ENCODE results near the gene RGL1.

Gene RGL1

DNA sequence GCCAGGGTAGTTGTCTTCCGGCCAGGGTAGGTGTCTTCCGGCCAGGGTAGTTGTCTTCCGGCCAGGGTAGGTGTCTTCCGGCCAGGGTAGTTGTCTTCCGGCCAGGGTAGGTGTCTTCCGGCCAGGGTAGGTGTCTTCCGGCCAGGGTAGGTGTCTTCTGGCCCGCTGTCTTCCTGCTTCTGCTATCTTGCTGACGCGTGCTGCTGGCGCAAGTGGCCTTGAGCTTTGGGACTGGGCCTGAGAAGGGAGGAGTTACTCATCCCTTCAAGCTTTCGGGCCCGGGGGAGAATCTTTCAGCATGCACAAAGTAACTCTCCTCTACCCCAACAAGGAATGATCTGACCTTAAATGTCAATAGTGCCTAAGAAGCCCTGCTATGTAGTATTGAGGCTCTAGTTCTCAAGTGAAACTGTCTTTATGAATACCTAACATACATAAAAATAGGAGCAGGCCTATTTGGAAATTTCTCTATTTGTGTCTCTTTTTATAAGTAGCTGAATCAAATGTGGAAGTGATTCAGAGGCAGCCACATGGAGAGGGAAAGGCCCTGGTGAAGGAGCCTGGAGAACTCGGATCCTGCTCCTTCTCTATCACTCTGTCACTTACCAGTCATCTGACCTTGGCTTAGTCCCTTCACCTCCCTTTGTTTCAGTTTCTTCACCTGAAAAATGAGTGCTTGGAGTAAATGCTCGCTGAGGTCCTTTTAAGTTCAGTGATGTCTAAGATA lies 65.6 kb downstream of the RGL1 start:
- no peak for DNase-seq

DNA sequence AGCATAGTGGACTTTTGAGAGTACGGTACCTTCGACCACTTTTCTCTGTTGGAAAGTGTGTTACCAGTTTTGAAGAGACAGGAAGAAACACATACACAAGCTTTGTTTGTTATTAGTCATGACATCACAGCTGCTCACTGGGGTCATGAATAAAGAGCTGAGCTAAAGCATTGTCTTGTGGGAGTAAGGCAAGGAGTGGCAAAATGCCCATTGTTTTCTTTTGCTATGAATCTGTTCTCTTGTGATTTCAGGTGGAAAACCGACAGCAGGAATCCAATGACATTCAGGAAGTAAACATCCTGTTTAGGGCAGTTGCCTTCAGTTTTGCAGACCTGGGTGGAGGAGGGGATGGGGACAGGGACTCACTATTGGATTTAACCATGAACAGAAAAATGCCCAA lies 66.2 kb downstream of the RGL1 start:
- DNase-seq = no peak

DNA sequence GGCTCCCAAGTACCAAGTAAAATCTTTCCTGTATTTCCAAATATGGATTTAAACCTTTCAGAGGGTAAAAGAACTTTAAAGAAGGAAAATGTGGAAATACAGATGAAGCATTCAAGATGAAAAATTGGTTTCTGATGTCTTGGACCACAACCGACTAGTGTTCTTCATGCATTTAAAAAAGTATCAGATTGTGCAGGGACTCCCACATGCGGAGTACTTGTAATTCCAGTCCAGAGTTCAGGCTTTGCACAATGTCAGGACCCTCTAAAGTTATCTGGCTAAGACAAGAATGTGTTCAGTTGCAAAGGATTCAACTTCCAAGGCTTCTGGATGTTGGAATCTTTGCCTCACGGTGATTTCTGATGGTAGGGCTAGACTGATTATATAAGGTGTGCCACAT lies 66.7 kb downstream of the RGL1 start:
- no peak for DNase-seq

DNA sequence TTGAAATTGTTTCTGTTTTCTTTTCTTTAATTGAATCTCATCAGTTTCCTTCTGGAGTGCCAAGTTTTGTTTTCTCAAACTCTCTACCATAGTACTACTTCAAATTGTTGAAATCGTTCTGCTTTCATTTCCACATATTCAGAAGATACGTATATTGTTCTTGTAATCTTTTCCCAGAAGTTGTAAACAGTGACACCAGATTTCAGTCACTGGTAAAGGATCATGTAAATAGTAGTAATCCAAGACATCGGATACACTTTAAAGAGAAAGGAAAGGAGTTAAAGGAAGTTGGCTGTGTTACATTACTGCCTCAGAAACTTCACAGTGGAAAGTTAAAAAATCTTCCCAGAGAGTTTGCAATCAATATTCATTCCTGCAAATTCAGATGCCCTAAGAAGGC lies 67.5 kb downstream of the RGL1 start:
- no peak for DNase-seq

DNA sequence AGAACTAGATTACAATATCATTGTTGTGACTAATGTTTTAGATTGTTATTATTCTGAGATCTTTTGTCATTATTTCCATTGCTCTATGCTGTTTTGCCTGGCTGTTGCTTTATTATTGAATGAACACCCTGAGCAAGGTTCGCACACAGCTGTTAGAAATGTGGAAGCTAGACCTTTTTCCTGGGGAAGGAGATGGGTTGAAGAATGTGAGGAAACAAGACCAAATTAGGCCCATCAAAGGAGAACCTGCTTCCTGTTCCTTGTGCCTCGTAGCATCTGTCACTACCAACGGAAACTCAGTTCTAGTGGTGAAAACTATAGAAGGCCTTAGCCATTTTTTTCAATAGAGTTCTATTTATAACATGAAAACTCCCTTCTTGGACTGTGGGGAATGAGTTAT lies 68.7 kb downstream of the RGL1 start:
- no peak for DNase-seq

DNA sequence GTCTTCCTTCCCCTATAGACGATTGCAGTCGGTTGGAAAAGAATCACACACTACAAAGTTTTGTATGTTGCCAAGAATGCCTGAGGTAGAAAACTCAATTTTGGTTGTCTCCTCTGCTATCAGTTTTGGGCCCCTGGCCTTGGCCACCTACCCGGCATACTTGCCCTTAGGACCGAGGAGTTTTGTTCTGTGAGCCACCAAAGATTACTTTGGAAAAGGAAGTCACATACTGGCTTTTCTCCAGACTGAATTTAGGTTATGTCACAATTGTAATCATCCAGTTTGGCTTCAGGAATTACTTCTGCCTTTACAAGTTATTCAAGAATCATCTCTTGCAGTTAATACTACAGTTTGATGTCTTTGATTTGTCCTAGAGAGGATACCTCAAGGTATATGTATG lies 71.4 kb downstream of the RGL1 start:
- no peak for DNase-seq

DNA sequence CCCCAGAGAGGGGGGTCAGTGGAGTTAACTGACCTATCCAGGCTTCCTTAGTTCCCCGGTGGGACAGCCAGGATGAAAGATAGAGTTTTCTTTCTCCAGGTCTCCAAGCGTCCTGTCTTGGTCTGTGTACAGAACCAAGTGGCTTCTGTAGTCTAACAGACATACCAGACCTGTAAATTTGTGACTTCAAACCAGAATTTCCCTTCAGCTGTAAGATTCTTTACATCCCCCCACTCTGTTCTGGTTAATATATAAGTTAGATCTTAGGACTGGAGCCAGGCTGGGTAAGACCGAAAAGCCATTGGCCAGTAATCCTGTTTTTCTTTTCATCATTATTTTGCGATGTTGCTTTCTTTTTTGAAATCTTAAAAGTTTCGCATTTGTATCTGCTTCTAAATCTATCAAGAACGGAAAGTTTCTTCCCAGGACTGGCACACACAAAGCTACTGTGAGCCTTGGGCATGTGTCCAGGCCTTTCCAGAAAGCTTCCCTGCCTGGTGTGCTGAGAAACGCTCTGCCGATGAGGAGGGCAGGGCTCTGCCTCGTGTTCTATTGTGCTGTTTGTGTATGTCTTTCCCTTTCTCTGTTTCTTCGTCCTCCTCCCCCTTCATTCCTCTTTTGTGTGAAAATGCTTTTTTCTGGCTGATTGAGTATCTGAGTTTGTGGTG lies 72.3 kb downstream of the RGL1 start:
- DNase-seq = no peak

DNA sequence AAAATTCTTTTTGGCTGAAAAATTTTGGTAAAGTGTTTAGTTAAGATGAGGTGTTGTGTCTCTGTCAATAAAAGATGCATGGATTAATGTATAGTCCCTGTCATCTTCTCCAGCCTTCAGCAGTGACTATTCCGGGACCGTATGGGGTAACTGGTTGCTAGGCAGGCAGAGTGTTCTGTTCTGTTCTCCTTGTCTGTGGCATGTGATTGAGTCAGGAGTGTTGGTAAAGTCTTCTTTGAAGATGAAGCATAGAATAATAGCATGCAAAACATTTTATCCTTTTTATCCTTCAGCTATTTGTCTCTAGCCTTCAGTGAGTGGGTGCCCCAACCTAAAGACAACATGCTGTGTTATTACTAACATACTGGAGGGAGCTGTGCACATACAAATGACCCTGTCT lies 74.6 kb downstream of the RGL1 start:
- DNase-seq = no peak

DNA sequence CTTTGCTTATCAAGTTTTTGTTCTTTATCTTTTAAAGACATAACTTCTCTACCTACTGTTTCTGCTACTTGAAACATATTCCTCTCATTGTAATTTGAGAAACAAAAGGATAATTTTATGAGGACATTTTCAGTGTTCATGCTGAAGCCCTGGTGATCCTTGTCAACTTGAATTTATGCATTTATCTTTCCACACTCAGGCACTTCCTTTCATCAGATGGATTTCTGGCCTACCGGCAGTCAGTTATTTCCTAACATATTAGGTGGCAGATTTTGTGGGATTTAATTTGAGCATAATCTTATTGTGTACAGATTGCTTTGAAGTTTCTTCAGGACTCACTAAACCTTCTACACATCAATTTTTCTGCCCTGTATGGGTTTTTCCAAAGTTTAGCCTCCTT lies 75.0 kb downstream of the RGL1 start:
- DNase-seq = no peak

DNA sequence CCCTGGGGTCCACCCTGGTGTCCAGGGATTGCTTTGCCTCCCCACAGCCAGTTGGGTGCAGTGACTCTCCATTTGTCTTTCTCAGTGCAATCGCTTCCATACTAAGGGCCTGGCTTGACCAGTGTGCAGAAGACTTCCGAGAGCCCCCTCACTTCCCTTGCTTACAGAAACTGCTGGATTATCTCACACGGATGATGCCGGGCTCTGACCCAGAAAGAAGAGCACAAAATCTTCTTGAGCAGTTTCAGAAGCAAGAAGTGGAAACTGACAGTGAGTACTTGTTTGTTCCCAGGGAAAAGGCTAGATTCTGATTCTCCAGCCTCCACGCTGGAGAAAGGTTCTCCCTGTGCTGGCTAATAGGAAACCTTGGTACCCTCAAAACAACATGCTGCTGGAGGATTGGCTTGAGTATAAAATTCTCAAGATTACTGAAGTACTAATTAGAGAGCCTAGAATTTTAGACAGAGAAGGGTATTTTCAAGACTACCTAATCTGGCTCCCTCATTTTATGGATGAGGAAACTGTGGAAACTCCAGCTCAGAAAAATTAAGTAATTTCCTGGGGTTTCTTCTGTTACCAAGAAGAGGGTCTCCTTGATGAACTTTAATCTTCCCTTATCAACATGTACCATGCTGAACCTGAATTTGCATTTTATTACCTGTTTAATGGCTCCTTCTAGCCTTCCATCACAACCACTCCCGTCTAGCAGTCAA lies 75.8 kb downstream of the RGL1 start:
- no peak for DNase-seq

DNA sequence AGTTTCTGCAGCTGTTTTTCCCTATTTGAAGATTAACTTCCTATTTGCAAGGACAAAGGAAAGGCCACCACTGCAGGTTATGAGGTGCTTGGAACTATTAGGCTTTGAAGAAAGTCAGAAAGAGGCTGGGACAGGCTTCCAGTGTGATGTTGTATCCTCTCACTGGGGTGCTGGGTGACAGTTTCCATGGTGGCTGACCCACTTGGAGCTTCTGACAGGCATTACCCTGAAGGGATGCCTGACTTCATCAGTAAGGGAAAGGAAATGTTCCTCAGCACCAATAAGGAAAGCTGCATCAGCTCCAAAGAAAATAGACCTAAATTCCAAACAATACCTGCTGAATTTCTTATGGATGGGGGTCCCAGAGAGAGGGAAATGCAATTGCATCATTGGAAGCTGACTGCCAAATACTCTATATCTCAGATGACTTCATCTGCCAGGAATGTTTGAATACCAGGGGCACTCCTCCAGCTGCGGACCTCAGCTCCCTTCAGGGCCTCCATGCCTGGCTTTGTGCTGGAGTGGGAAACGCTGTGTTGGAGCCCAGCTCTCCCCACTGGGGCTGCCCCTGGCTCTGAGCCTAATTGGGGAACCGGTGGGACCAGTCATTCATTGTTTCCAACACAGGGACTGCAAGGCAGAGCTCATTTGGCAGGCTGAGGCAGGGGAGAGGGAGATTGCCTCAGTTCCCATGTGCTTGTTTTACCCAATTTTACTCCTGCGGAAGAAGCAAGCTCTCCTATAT lies 76.6 kb downstream of the RGL1 start:
- peak; percentile 78 for DNase-seq

DNA sequence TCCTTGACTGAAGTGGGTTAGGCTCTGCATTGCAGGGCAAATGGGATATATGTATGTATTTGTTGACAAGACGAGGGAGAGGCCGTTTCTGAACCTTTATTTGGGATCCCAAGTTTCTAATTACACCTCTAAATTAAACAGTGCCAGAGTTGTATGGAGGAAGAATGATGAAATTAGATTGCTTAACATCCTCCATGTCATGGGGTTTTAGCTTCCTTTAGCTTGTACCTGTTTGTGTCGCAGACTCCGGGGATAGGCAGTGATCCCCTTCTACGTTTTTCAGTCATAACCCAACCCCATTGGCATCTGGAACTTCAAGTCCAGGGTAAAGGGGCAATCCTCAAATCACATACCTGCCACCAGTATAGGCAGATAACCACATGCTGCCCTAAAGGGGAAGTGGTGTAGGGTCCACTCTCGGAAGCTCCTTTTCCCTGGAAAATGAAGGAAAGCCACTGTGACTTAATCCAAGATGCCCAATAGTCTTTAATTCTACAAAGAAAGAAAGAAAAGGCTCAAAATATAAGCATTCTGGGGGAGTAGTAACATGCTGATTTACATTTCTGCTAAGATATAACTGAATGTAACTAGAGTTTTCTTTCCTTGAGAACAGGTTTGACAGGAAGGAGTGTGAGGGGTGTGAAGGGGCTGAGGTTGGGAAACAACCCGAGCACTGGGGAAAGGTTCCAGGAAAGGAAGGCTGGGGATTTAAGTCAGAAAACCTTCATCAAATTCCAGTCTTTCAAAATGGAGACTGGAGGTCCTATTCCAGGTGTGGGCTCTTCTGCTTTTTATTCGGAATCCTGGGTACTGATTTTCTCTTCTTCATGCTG lies 77.6 kb downstream of the RGL1 start:
- DNase-seq = no peak

DNA sequence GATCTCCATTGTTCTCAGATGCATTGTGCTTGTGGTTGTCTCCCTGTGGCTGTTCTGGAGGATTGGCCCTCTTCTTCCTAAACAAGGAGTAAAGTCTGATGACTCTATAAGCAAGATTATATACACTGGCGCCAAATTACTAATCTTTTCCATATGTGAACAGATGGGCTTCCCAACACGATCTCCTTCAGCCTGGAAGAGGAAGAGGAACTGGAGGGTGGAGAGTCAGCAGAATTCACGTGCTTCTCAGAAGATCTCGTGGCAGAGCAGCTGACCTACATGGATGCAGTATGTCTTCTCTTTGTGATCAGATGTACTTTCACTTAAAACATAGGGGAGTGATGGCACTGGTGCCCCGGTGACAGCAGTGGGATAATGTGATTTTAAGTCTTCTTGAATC lies 78.7 kb downstream of the RGL1 start:
- no peak for DNase-seq

DNA sequence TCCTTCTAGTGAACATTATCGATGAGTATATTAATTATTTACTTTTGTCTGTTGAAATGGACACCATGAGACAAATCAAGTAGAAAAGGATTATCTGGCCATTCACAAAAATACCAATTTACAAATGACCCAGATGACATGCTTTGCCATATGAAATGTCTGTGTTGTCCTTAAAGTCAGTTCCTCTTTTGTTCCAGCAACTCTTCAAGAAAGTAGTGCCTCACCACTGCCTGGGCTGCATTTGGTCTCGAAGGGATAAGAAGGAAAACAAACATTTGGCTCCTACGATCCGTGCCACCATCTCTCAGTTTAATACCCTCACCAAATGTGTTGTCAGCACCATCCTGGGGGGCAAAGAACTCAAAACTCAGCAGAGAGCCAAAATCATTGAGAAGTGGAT lies 79.6 kb downstream of the RGL1 start:
- no peak for DNase-seq

DNA sequence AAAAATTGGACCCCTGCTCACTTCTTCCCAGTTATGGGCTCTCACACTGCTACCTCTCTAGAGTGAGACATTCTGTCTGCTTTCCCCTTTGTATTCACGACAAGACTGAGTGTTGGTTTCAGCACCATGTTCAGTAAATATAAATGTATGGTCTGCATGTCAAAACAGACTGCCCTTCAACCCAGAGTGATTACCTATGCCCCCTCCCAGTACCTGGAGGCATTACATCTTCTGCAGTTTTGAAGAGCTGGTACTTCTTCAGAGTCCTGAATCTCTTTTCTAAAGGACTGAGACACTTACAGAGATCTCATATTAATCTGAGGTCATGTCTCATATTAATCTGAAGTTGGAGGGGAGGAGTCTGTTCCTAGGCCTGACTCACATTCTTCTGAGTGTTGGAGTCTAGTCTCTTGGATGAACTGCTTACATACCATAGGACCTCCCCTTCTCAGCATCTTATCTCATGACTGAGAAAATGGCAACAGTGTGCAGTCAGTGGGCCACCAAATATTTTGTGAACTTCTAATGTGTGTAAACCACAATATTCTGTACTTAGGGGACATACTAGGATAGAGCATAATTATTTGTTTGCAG lies 80.3 kb downstream of the RGL1 start:
- DNase-seq = no peak

DNA sequence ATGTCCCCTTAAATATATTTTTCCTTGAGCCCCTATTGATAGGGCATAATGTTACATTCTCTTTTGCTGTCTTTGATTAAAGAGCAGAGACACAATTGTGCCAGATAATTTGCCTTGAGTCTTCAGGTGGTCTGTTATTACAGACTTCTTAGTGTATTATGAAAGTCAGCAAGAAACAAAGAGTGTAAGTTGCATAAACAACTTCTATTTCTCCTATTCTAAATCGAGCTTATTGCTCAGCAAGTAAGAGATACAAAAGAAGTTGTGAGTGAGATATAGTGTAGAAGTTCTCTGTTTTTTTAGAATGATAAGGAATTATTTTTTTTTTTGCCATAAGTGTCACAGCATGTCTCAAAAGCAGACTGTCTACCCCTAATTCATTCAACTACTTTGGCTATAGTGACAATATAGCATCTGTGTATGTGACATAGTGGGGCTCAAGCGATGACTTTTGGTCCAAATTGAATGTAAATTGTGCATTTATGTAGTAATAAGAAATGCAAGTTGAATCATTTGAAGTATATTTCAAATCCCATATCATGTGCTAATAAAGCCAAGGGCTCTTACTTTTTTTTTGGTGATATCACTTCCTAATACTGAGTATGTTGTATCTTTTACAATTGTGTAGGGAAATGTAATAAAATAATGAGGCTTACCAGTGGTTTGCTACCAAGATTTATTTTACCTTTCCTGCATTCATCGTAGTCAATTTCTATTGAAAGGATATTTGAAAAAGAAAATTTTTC lies 81.3 kb downstream of the RGL1 start:
- no peak for DNase-seq

DNA sequence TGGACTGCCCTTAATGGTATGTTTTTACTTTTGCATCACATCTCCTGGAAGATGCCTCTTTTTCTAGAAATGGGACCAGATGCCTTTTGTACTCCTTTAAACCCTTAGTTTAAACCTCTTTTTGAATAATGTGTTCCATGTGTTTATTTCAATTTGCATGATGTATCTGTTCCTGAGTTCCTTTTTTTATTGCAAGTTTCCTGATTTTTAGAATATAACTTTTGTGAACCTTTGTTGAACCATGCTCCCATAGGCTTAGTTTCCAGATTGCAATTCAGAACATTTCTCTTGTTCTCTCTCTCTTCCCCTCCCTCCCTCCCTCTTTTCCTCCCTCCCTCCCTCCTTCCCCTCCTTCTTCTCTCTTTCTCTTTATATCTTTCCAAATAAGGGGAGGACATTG lies 81.9 kb downstream of the RGL1 start:
- no peak for DNase-seq

DNA sequence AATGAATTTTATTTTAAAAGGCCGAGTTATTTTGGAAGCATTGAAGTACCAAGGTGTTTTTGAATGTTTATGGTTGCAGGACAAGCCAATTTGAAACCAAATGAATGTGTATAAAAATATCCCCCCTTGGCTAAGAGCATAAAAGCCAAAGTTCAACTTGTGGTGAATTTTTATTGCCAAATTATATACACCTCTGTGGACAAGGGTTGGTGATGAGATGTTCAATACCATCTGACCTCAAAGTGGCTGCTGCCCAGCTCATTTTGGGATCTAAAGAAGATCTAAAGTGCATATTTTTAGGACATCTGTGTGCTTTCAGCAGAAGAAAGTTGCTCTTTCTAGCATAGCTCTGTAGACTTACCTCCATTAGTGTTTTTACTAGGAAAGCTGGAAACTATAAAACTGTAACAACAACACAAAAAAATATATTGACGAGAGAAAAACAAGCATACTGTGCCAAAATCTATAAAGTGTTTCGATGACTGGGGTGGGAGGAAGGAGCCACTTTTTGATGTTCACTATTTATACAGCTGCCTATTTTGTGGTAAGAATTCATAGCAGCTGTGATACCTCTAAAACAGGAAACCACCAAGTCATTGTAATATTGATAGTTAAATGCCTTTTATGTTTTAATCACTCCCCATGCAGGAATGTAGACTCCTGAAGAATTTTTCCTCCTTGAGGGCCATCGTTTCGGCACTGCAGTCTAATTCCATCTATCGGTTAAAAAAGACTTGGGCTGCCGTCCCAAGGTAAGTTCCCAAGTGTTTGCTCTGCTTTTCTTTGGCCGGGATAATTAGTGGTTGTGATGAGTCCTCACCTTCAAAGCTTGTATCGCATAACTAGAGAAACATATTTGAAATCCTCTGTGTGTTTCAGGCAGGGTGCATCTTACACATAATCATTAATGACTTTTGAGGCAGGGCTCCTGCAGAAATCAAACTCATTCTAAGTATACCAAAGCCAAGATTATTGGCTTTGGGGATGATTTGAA lies 83.2 kb downstream of the RGL1 start:
- no peak for DNase-seq

DNA sequence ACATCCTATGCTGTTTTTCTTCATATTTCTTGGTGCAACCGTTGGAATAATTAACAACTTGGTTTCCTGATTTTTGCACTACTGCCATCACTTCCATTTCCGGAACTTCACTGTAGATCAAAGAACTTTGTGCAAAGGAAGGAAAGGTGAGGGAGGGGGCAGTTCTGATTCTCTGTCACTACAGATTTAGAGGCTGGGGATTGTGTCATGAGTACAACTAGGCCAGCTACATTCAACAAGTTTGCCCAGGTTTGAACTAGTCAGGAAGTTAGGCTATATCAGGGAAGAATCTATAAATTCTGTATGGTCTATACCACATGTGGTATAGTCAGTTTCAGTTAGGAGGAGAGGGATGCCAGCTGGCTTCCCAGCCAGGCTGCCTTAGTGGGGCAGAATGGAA lies 84.2 kb downstream of the RGL1 start:
- DNase-seq = no peak

Data from right forelimb (tissue), 1 donor.